ENCODE measurements around the gene DLG1.

DLG1 gene

DNA sequence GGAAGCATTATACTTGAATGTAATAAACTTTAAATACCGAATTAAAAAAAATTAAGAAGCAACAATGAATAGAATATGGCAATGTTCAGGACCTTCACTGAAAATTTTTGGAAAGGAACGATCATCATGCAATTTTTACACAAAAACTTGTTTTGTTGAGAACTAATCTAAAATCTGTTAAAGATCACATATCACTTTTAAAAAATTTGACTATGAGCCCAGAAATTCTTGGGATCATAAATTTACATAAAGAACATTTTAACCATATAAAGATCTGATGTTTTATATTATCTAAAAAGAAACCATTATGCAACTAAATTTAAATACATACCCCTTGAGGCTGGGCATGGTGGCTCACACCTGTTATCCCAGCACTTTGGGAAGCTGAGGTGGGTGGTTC is 192.6 kb downstream of the DLG1 start:
- no peak for TF ChIP-seq Cebpa-rat (IDR thresholded peaks at IDR 0.05)
- H4K20me1 ChIP-seq, result no peaks in the 10 kb centered on the region
- H3K36me3 ChIP-seq, result peaks cover 66% of the 10 kb centered on the region
- H3K9me3 ChIP-seq, result peaks cover 24% of the 10 kb centered on the region
- no peaks in the 10 kb centered on the region for H3K4me1 ChIP-seq
- H3K9ac ChIP-seq, result no peak overlapping the region
- H3K27me3 ChIP-seq, result no peaks in the 10 kb centered on the region
- H3K4me2 ChIP-seq, result no peak overlapping the region
- H3K4me3 ChIP-seq, result no peak overlapping the region
- H3K27ac ChIP-seq, result no peak overlapping the region

DNA sequence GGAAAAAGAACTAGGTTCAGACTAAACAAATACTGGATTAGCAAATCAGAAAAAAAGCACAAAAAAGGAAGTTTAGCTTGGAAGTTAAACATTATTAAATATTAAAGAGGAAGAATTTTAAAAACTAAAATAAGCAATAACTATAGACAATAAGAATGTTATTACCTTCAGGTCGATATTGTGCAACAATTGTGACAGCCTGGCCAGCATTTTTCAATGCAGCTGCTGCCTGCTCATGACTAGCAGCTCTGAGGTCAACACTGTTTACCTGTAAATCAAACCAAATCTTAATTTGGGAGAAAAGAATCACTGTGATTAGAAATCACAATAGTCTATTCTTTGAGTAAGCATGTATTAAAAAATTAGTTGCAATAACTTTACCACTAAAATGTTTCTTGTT is 193.7 kb downstream of the DLG1 start:
- H3K27ac ChIP-seq, result no peak overlapping the region
- peaks cover 15% of the 10 kb centered on the region for H3K9me3 ChIP-seq
- no peak overlapping the region for H3K4me2 ChIP-seq
- H3K4me3 ChIP-seq, result no peak overlapping the region
- no peak for TF ChIP-seq Cebpa-rat (IDR thresholded peaks at IDR 0.05)
- H3K36me3 ChIP-seq, result peaks cover 64% of the 10 kb centered on the region
- no peaks in the 10 kb centered on the region for H4K20me1 ChIP-seq
- no peak overlapping the region for H3K9ac ChIP-seq
- no peaks in the 10 kb centered on the region for H3K27me3 ChIP-seq
- no peaks in the 10 kb centered on the region for H3K4me1 ChIP-seq

DNA sequence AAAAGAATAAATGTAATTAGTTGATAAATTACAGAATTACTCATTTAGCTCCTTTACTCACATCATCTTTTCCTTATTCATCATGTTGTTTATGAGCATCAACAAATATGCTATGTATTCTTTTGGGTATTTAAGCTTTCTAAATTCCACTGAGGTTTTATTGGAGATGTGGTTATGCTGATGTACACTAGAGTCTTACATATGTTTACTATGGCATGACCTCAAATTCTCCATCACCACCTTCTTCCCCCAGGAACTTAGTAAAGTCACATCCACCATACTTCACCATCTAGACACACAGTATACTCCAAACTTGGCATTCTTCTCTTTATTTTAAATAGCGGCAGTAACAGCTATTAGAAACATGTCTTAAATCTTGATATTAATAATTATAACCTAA is 194.6 kb downstream of the DLG1 start:
- no peak overlapping the region for H3K9ac ChIP-seq
- H4K20me1 ChIP-seq, result no peaks in the 10 kb centered on the region
- peaks cover 63% of the 10 kb centered on the region for H3K36me3 ChIP-seq
- peaks cover 15% of the 10 kb centered on the region for H3K9me3 ChIP-seq
- H3K27ac ChIP-seq, result no peak overlapping the region
- H3K4me1 ChIP-seq, result no peaks in the 10 kb centered on the region
- TF ChIP-seq Cebpa-rat (IDR thresholded peaks at IDR 0.05), result no peak
- H3K27me3 ChIP-seq, result no peaks in the 10 kb centered on the region
- H3K4me3 ChIP-seq, result no peak overlapping the region
- no peak overlapping the region for H3K4me2 ChIP-seq

DNA sequence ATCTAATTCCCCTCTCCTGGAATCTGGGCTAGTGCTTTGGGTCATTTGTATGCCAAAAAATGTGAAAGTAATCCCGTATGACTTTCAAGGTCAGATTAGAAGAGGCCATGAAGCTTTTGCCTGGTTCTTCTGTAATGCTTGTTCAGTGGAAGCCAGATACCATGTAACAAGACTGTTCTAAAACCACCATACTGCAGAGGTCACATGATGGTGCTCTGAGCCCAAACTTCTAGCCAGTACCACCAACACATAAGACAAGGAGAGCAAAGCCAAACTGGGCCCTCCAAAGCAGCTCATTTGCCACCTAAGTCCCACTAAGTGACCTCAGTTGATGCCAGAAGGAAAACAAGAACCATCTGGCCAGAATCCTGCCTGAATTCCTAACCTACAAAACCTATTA is 204.5 kb downstream of the DLG1 start:
- TF ChIP-seq Cebpa-rat (IDR thresholded peaks at IDR 0.05), result no peak
- Histone ChIP-seq H3K4me1 (0 out of 2 replicates have a peak, but pooled peaks cover under 1% of the 10 kb centered on the region), H3K4me2 (no peak overlapping the region), H4K20me1 (no peaks in the 10 kb centered on the region), H3K27me3 (no peaks in the 10 kb centered on the region), H3K9ac (no peak overlapping the region), H3K27ac (no peak overlapping the region), H3K9me3 (no peaks in the 10 kb centered on the region), H3K4me3 (no peak overlapping the region), H3K36me3 (peaks cover 25% of the 10 kb centered on the region)

- Histone ChIP-seq H3K9ac (no peak overlapping the region), H3K9me3 (no peaks in the 10 kb centered on the region), H3K4me1 (peaks cover 7% of the 10 kb centered on the region; the same call in 1 of the 2 replicates), H3K27me3 (no peaks in the 10 kb centered on the region), H4K20me1 (no peaks in the 10 kb centered on the region), H3K27ac (no peak overlapping the region), H3K4me3 (no peak overlapping the region), H3K4me2 (no peak overlapping the region), H3K36me3 (peaks cover 43% of the 10 kb centered on the region)
- no peak for TF ChIP-seq Cebpa-rat (IDR thresholded peaks at IDR 0.05)
These were observed 210.0 kb downstream of the DLG1 start for GRCh38 chr3:197088370-197088769.

DNA sequence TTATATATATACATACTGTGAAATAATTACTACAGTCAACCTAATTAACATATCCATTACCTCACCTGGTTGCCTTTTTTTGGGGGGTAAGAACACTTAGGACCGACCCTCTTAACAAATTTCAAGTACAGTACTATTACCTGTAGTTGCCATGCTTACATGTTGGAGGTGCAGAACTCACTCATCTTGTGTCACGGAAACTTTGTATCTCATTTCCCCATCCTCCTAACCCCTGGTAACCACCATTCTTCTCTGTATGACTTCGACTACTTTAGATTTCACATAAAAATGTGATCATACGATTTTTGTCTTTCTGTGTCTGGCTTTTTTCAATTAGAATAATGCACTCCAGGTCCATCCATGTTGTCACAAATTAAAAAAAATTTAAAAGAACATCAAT is 213.3 kb downstream of the DLG1 start:
- H3K4me2 ChIP-seq, result no peak overlapping the region
- H3K9me3 ChIP-seq, result no peaks in the 10 kb centered on the region
- H3K9ac ChIP-seq, result no peak overlapping the region
- TF ChIP-seq Cebpa-rat (IDR thresholded peaks at IDR 0.05), result no peak
- no peaks in the 10 kb centered on the region for H4K20me1 ChIP-seq
- H3K27me3 ChIP-seq, result no peaks in the 10 kb centered on the region
- H3K36me3 ChIP-seq, result peaks cover 54% of the 10 kb centered on the region
- H3K4me3 ChIP-seq, result no peak overlapping the region
- H3K27ac ChIP-seq, result no peak overlapping the region
- H3K4me1 ChIP-seq, result peaks cover 7% of the 10 kb centered on the region; the same call in 1 of the 2 replicates

DNA sequence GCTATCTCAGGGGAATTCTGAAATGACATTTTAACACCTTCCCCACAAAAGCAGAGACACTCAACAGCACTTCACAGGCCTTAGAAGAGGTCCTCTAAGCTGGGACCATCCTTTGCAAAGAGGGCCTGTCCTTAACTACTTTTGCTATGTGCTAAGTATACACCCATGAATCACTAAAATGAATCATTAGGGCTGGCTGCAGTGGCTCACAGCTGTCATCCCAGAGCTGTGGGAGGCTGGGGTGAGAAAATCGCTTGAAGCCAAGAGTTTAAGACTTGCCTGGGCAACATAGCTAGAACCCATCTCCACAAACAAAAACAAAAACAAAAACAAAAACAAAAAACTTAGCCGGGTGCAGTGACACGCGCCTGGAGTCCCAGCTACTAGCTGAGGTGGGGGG is 214.9 kb downstream of the DLG1 start:
- H3K9ac ChIP-seq, result no peak overlapping the region
- H3K4me2 ChIP-seq, result no peak overlapping the region
- H3K36me3 ChIP-seq, result peaks cover 45% of the 10 kb centered on the region
- H3K4me3 ChIP-seq, result no peak overlapping the region
- peaks cover 3% of the 10 kb centered on the region; the same call in 1 of the 2 replicates for H3K4me1 ChIP-seq
- H3K9me3 ChIP-seq, result no peaks in the 10 kb centered on the region
- H4K20me1 ChIP-seq, result no peaks in the 10 kb centered on the region
- H3K27me3 ChIP-seq, result no peaks in the 10 kb centered on the region
- no peak for TF ChIP-seq Cebpa-rat (IDR thresholded peaks at IDR 0.05)
- H3K27ac ChIP-seq, result no peak overlapping the region

DNA sequence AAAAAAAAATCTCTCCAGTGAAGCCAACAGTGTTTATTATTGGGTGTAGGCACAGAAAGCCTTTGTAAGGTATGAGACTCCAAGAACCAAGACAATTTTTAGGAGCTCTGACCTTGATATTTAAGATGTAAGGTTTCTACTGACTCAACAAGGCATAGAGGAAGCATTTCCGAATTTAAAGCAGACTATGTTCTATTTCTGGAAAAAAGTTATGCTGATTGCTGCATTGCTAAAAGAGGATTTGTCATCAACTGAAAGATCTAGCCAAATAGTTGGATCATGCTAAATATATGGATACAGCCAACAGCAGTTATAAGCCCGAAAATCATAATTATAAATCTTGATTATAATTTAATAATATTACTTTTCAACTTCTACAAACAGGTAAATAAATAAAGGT is 215.5 kb downstream of the DLG1 start:
- H3K27me3 ChIP-seq, result no peaks in the 10 kb centered on the region
- H3K9me3 ChIP-seq, result no peaks in the 10 kb centered on the region
- H3K36me3 ChIP-seq, result peaks cover 43% of the 10 kb centered on the region
- TF ChIP-seq Cebpa-rat (IDR thresholded peaks at IDR 0.05), result no peak
- H4K20me1 ChIP-seq, result no peaks in the 10 kb centered on the region
- no peak overlapping the region for H3K4me3 ChIP-seq
- no peak overlapping the region for H3K27ac ChIP-seq
- H3K4me2 ChIP-seq, result no peak overlapping the region
- no peak overlapping the region for H3K9ac ChIP-seq
- H3K4me1 ChIP-seq, result no peaks in the 10 kb centered on the region

GRCh38 chr3:197080344-197080743 is 218.1 kb downstream of the DLG1 start:
- peaks cover 5% of the 10 kb centered on the region; the same call in 1 of the 2 replicates for H3K4me1 ChIP-seq

GRCh38 chr3:197076415-197076814 is 222.0 kb downstream of the DLG1 start:
- H3K27me3 ChIP-seq, result no peaks in the 10 kb centered on the region
- no peaks in the 10 kb centered on the region for H3K9me3 ChIP-seq
- H3K36me3 ChIP-seq, result peaks cover 31% of the 10 kb centered on the region
- no peak overlapping the region for H3K27ac ChIP-seq
- TF ChIP-seq Cebpa-rat (IDR thresholded peaks at IDR 0.05), result no peak
- H3K4me2 ChIP-seq, result no peak overlapping the region
- H3K4me3 ChIP-seq, result no peak overlapping the region
- H4K20me1 ChIP-seq, result no peaks in the 10 kb centered on the region
- H3K4me1 ChIP-seq, result peaks cover 5% of the 10 kb centered on the region; the same call in 1 of the 2 replicates
- H3K9ac ChIP-seq, result no peak overlapping the region

More at GRCh38 chr3:197080344-197080743, 218.1 kb downstream of the DLG1 start:
- Histone ChIP-seq H3K27ac (no peak overlapping the region), H3K9ac (no peak overlapping the region), H3K9me3 (no peaks in the 10 kb centered on the region), H3K4me2 (no peak overlapping the region), H3K36me3 (peaks cover 42% of the 10 kb centered on the region), H4K20me1 (no peaks in the 10 kb centered on the region), H3K4me3 (no peak overlapping the region), H3K27me3 (no peaks in the 10 kb centered on the region)
- TF ChIP-seq Cebpa-rat (IDR thresholded peaks at IDR 0.05), result no peak

DNA sequence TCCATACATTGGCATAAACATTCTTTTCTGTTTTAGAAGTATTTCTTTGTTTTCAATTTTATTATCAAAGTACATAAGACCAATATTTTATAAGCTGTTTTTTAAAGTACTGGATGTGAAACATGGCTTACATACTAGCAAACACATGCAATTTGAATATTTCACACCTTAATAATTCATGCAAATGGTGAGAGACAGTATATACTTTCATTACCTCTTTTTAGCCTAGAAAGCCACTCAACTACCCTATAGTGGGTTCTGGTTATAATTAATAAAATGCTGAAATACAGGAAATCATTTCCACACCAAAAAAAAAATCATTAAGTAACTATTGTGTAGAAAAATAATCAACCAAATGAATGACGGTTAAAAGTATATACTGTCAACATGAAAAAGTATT is 230.3 kb downstream of the DLG1 start:
- Histone ChIP-seq H3K27ac (no peak overlapping the region), H3K27me3 (no peaks in the 10 kb centered on the region), H3K36me3 (peaks cover 33% of the 10 kb centered on the region)

More for the DNA sequence above, 230.3 kb downstream of the DLG1 start:
- TF ChIP-seq Cebpa-rat (IDR thresholded peaks at IDR 0.05), result no peak
- Histone ChIP-seq H3K4me3 (no peak overlapping the region), H3K4me2 (no peak overlapping the region), H3K4me1 (no peaks in the 10 kb centered on the region), H3K9me3 (no peaks in the 10 kb centered on the region), H3K9ac (no peak overlapping the region), H4K20me1 (no peaks in the 10 kb centered on the region)

Measured in BLaER1 (cell line).